SK-N-SH treated with all-trans-retinoic acid at 6 μM for 48 hours (cell line): ENCODE results near the gene SMARCA4.
"Not testable (repeated sequence)": the region's sequence is repeated elsewhere in the genome, so short reads cannot be mapped to it uniquely, and the experiment has no call there.

Experiments used
- SNAI2 ChIP-seq: fragments of 250-450 bp; sonication (Bioruptor Pico); IDR thresholded peaks from 2 replicates; pipeline ENCODE4 v1.5.0; 2020; ENCODE audit warnings: mild to moderate bottlenecking, moderate library complexity
- TF ChIP-seq, protein P1 (sequence below): fragments of 250-450 bp; sonication (Bioruptor Pico); IDR thresholded peaks from 2 replicates; pipeline ENCODE4 v1.8.0; 2020; ENCODE audit warnings: mild to moderate bottlenecking, moderate library complexity, borderline replicate concordance

DNA sequence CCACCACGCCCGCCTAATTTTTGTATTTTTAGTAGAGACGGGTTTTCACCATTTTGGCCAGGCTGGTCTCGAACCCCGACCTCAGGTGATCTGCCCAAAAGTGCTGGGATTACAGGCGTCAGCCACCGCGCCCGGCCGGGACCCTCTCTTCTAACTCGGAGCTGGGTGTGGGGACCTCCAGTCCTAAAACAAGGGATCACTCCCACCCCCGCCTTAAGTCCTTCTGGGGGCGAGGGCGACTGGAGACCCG lies 129.1 kb downstream of the SMARCA4 start:
- TF ChIP-seq, protein P1, sequence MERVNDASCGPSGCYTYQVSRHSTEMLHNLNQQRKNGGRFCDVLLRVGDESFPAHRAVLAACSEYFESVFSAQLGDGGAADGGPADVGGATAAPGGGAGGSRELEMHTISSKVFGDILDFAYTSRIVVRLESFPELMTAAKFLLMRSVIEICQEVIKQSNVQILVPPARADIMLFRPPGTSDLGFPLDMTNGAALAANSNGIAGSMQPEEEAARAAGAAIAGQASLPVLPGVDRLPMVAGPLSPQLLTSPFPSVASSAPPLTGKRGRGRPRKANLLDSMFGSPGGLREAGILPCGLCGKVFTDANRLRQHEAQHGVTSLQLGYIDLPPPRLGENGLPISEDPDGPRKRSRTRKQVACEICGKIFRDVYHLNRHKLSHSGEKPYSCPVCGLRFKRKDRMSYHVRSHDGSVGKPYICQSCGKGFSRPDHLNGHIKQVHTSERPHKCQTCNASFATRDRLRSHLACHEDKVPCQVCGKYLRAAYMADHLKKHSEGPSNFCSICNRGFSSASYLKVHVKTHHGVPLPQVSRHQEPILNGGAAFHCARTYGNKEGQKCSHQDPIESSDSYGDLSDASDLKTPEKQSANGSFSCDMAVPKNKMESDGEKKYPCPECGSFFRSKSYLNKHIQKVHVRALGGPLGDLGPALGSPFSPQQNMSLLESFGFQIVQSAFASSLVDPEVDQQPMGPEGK (CRISPR knock-in tag), result not testable (repeated sequence)
- TF ChIP-seq SNAI2, result not testable (repeated sequence)
